GM12892 (cell line): ENCODE measurements around the gene POU2F1.

ENCODE experiments used
- DNase-seq: peaks from one replicate; pipeline ENCODE4 v3.0.0; 2011; ENCODE audit not compliant: insufficient read length
- FAIRE-seq: peaks from 2 replicates; lab custom pipeline; 2011; peaks lifted over from hg19 to GRCh38; lab: Jason Lieb, UNC
- POLR2A ChIP-seq: IDR thresholded peaks from 2 replicates; pipeline ENCODE4 v1.6.1; 2011; ENCODE audit warnings: low read depth, low read length, control low read depth
- POLR2AphosphoS5 ChIP-seq: IDR thresholded peaks from 2 replicates; pipeline ENCODE4 v1.6.1; 2011; ENCODE audit warnings: low read depth, low read length, control low read depth
- TAF1 ChIP-seq: IDR thresholded peaks from 2 replicates; pipeline ENCODE4 v1.6.1; 2011; ENCODE audit warnings: low read depth, mild to moderate bottlenecking, control low read depth, low read length, borderline replicate concordance

POU2F1 gene

GRCh38 chr1:167364826-167365225 lies 144.1 kb downstream of the POU2F1 start:
- TF ChIP-seq TAF1 (no peak), POLR2AphosphoS5 (no peak), POLR2A (no peak)
- DNase-seq (no peak), FAIRE-seq (no peak)

- TF ChIP-seq POLR2A, result no peak
- TF ChIP-seq POLR2AphosphoS5, result no peak
- TF ChIP-seq TAF1, result no peak
- no peak for DNase-seq
- no peak for FAIRE-seq
Observed at GRCh38 chr1:167365360-167365759, 144.7 kb downstream of the POU2F1 start.

- DNase-seq (no peak), FAIRE-seq (no peak)
- TF ChIP-seq TAF1 (no peak), POLR2A (no peak), POLR2AphosphoS5 (no peak)
Observed at GRCh38 chr1:167367705-167368104, 147.0 kb downstream of the POU2F1 start.

GRCh38 chr1:167369175-167369574 lies 148.5 kb downstream of the POU2F1 start:
- TF ChIP-seq TAF1 (no peak), POLR2A (no peak), POLR2AphosphoS5 (no peak)
- no peak for DNase-seq
- FAIRE-seq, result no peak

- TF ChIP-seq POLR2AphosphoS5 (no peak), TAF1 (no peak), POLR2A (no peak)
- no peak for FAIRE-seq
- DNase-seq, result no peak
Observed at GRCh38 chr1:167369933-167370332, 149.2 kb downstream of the POU2F1 start.

- TF ChIP-seq POLR2AphosphoS5 (no peak), TAF1 (no peak), POLR2A (no peak)
- DNase-seq (no peak), FAIRE-seq (peak; percentile 14)
Observed at GRCh38 chr1:167371030-167371429, 150.3 kb downstream of the POU2F1 start.

- no peak for FAIRE-seq
- DNase-seq, result no peak
- no peak for TF ChIP-seq TAF1
- no peak for TF ChIP-seq POLR2AphosphoS5
- no peak for TF ChIP-seq POLR2A
Observed at GRCh38 chr1:167373398-167373797, 152.7 kb downstream of the POU2F1 start.

GRCh38 chr1:167373986-167374385 lies 153.3 kb downstream of the POU2F1 start:
- DNase-seq (no peak), FAIRE-seq (no peak)
- TF ChIP-seq TAF1 (no peak), POLR2A (no peak), POLR2AphosphoS5 (no peak)

- FAIRE-seq, result no peak
- TF ChIP-seq POLR2A (no peak), POLR2AphosphoS5 (no peak), TAF1 (no peak)
Observed at GRCh38 chr1:167375949-167376348, 155.3 kb downstream of the POU2F1 start.

GRCh38 chr1:167387251-167387910 lies 166.7 kb downstream of the POU2F1 start:
- FAIRE-seq, result no peak
- TF ChIP-seq POLR2AphosphoS5, result no peak
- TF ChIP-seq POLR2A, result no peak
- no peak for TF ChIP-seq TAF1
- no peak for DNase-seq

More at GRCh38 chr1:167375949-167376348, 155.3 kb downstream of the POU2F1 start:
- DNase-seq, result no peak

- FAIRE-seq (no peak), DNase-seq (no peak)
- no peak for TF ChIP-seq POLR2AphosphoS5
- TF ChIP-seq TAF1, result no peak
- no peak for TF ChIP-seq POLR2A
Observed at GRCh38 chr1:167388976-167389375, 168.3 kb downstream of the POU2F1 start.

- no peak for DNase-seq
- TF ChIP-seq TAF1, result no peak
- TF ChIP-seq POLR2A, result no peak
- no peak for TF ChIP-seq POLR2AphosphoS5
- FAIRE-seq, result no peak
Observed at GRCh38 chr1:167392200-167392696, 171.6 kb downstream of the POU2F1 start.

- FAIRE-seq, result no peak
Observed at GRCh38 chr1:167400359-167400953, 179.8 kb downstream of the POU2F1 start.

More at GRCh38 chr1:167400359-167400953, 179.8 kb downstream of the POU2F1 start:
- TF ChIP-seq POLR2AphosphoS5 (no peak), POLR2A (no peak), TAF1 (no peak)
- DNase-seq, result no peak
